Activated CD8-positive, alpha-beta T cell treated with anti-CD3 and anti-CD28 coated beads for 36 hours (primary cell): Measurements from ENCODE around the gene RPS5. TPM values are rescaled to one million over a fixed set of nuclear protein-coding genes. Genes with fewer than 3 reads are reported as not detected.

Experiments used
- ATAC-seq: fragments of 200-7000 bp; cut with Tn5 transposase; one replicate; pipeline ENCODE4 v1.10.0; 2021; ENCODE audit warnings: mild to moderate bottlenecking, moderate library complexity
- CTCF ChIA-PET: fragments of 350-600 bp; sonication (Branson Sonifier 250); formaldehyde crosslinking; loops from one replicate; lab custom pipeline; 2021; ENCODE audit warnings: antibody characterized with exemption; lab: Charles Lee
- POLR2A ChIA-PET: fragments of 350-600 bp; sonication (Branson Sonifier 250); formaldehyde crosslinking; loops from one replicate; lab custom pipeline; 2021; ENCODE audit warnings: antibody characterized with exemption; lab: Charles Lee
- DNase-seq: peaks from one replicate; pipeline ENCODE4 v3.0.0-alpha.2; 2020
- H3K27ac Mint-ChIP-seq: one replicate; pipeline ENCODE4 v1.8.0; 2021; ENCODE audit warnings: mild to moderate bottlenecking, mixed read lengths
- H3K27me3 Mint-ChIP-seq: one replicate; pipeline ENCODE4 v1.8.0; 2021; ENCODE audit warnings: mixed read lengths
- H3K36me3 Mint-ChIP-seq: one replicate; pipeline ENCODE4 v1.8.0; 2021; ENCODE audit warnings: low read depth, mixed read lengths
- H3K4me1 Mint-ChIP-seq: one replicate; pipeline ENCODE4 v1.8.0; 2021; ENCODE audit warnings: low read depth, mixed read lengths
- H3K4me3 Mint-ChIP-seq: one replicate; pipeline ENCODE4 v1.8.0; 2021; ENCODE audit warnings: mild to moderate bottlenecking, moderate library complexity, mixed read lengths
- H3K9me3 Mint-ChIP-seq: one replicate; pipeline ENCODE4 v1.8.0; 2021; ENCODE audit warnings: mixed read lengths
- CTCF ChIP-seq: fragments of 200-600 bp; IDR thresholded peaks from one replicate; pipeline ENCODE4 v1.8.0; 2022; ENCODE audit warnings: antibody characterized with exemption, mild to moderate bottlenecking
- intact Hi-C: fragments of 100-400 bp; cut with micrococcal nuclease; formaldehyde crosslinking; loops from one replicate; pipeline ENCODE4 v1.10.0; 2022
- total RNA-seq, 2 experiments: library from RNA; stranded (reverse); gene quantifications; one replicate each; pipeline ENCODE4 v1.2.3, GENCODE V29; 2021

Gene RPS5
- total RNA-seq, 2 experiments from 2014 or later: 1,906 to 1,936 TPM

- ChIA-PET CTCF (no interaction called here), POLR2A (interaction anchor here (0.7 to 1.9 kb wide), 9 partner anchors 12 to 1977 kb away, joined by 3 to 16 read pairs (median 4); partner anchors contain the start of genes ZBTB45, ZNF497 and ZNF583)
- Mint-ChIP-seq H3K27ac (peak within 1 kb of the TSS; percentile 87), H3K9me3 (no peaks in the 10 kb centered on the region), H3K36me3 (no peaks in the 10 kb centered on the region), H3K4me3 (peak within 1 kb of the TSS; percentile 83), H3K27me3 (no peaks in the 10 kb centered on the region), H3K4me1 (peaks cover 20% of the 10 kb centered on the region)
- DNase-seq (peak; percentile 99), ATAC-seq (peak; percentile 88)
- intact Hi-C loops: no loop called here
- TF ChIP-seq CTCF: no peak
Observed at GRCh38 chr19:58380662-58381459, 6.2 kb upstream of the RPS5 start, which contains the start of gene ZNF837. Gene ZNF837 (minus strand): TSS chr19:58381030. CDS start chr19:58369332, 11,698 bp downstream.

GRCh38 chr19:58381460-58382212 is 5.4 kb upstream of the RPS5 start:
- Mint-ChIP-seq H3K9me3 (no peaks in the 10 kb centered on the region), H3K4me3 (peak overlapping the region; percentile 83), H3K36me3 (no peaks in the 10 kb centered on the region), H3K27ac (peak overlapping the region; percentile 86), H3K4me1 (peaks cover 20% of the 10 kb centered on the region), H3K27me3 (no peaks in the 10 kb centered on the region)
- no peak for ATAC-seq
- TF ChIP-seq CTCF: no peak
- POLR2A ChIA-PET: interaction anchor here (0.7 to 1.5 kb wide), 9 partner anchors 9 to 1978 kb away, joined by 3 to 5 read pairs (median 3); partner anchors contain the start of genes ZBTB45 and ZNF583
- CTCF ChIA-PET: no interaction called here
- no peak for DNase-seq
- intact Hi-C loops: no loop called here

- DNase-seq (no peak), ATAC-seq (no peak)
- POLR2A ChIA-PET: interaction anchor here (1.5 kb wide), 1 partner anchor 8 kb away, joined by 3 read pairs; no protein-coding TSS in a partner anchor
- CTCF ChIA-PET: no interaction called here
- peaks cover 23% of the 10 kb centered on the region for H3K4me1 Mint-ChIP-seq
- TF ChIP-seq CTCF: no peak
- no peak overlapping the region for H3K27ac Mint-ChIP-seq
- H3K27me3 Mint-ChIP-seq: no peaks in the 10 kb centered on the region
- peaks cover 13% of the 10 kb centered on the region for H3K36me3 Mint-ChIP-seq
- no peaks in the 10 kb centered on the region for H3K9me3 Mint-ChIP-seq
- peak overlapping the region; percentile 83 for H3K4me3 Mint-ChIP-seq
- intact Hi-C loops: no loop called here
Observed at GRCh38 chr19:58382997-58383603, 4.0 kb upstream of the RPS5 start.

GRCh38 chr19:58385313-58385890 is 1.7 kb upstream of the RPS5 start:
- POLR2A ChIA-PET: interaction anchor here (1.4 to 5.0 kb wide), 5 partner anchors 12 to 134 kb away, joined by 3 to 45 read pairs (median 7); partner anchors contain the start of genes RNF225 and ZBTB45
- DNase-seq: no peak
- Mint-ChIP-seq H3K9me3 (no peaks in the 10 kb centered on the region), H3K27ac (peak overlapping the region; percentile 98), H3K4me1 (peaks cover 28% of the 10 kb centered on the region), H3K36me3 (peaks cover 30% of the 10 kb centered on the region), H3K4me3 (peak overlapping the region; percentile 97), H3K27me3 (no peaks in the 10 kb centered on the region)
- intact Hi-C loops: loop anchor here (5.0 kb wide), 1 partner anchor 78 kb away; the partner anchor contains the start of gene ERVK3-1
- ATAC-seq: no peak
- CTCF ChIA-PET: no interaction called here
- no peak for TF ChIP-seq CTCF
